HepG2 (cell line): Measurements from ENCODE around the gene MIDN. TPM values are rescaled to one million over a fixed set of nuclear protein-coding genes. Genes with fewer than 3 reads are reported as not detected.

ENCODE experiments used
- ARID2 ChIP-seq: sonication (generic); formaldehyde crosslinking; IDR thresholded peaks from 2 replicates; pipeline ENCODE4 v1.8.1; 2022; ENCODE audit warnings: mild to moderate bottlenecking, missing genetic modification reagents, borderline replicate concordance
- ATF6 ChIP-seq: sonication (generic); formaldehyde crosslinking; conservative IDR thresholded peaks from 2 replicates; pipeline ENCODE4 v1.4.0; 2020; ENCODE audit warnings: missing genetic modification reagents
- EHMT2 ChIP-seq: fragments of 200-600 bp; sonication (generic); IDR thresholded peaks from 2 replicates; pipeline ENCODE4 v1.7.0; 2017; ENCODE audit warnings: antibody characterized with exemption, low read depth, low read length, borderline replicate concordance
- HNRNPLL ChIP-seq: fragments of 200-400 bp; formaldehyde crosslinking; IDR thresholded peaks from 2 replicates; pipeline ENCODE4 v1.6.1; 2017; ENCODE audit warnings: mild to moderate bottlenecking, low read depth, low read length; ENCODE audit not compliant: poor library complexity, severe bottlenecking
- IRF1 ChIP-seq: sonication (generic); formaldehyde crosslinking; IDR thresholded peaks from 2 replicates; pipeline ENCODE4 v1.4.0; 2020; ENCODE audit warnings: low read depth, mild to moderate bottlenecking, missing genetic modification reagents
- PITX1 ChIP-seq: sonication (generic); formaldehyde crosslinking; IDR thresholded peaks from 2 replicates; pipeline ENCODE4 v1.5.1; 2020; ENCODE audit warnings: mild to moderate bottlenecking, missing genetic modification reagents
- SMC3 ChIP-seq: IDR thresholded peaks from 2 replicates; pipeline ENCODE4 v1.6.1; 2011; ENCODE audit warnings: low read length, improper control_type of control experiment
- TFE3 ChIP-seq: IDR thresholded peaks from 2 replicates; pipeline ENCODE4 v1.6.1; 2016
- ZNF256 ChIP-seq: sonication (generic); formaldehyde crosslinking; conservative IDR thresholded peaks from 2 replicates; pipeline ENCODE4 v1.4.0; 2020; ENCODE audit warnings: missing genetic modification reagents
- ZNF281 ChIP-seq: sonication (generic); formaldehyde crosslinking; IDR thresholded peaks from 2 replicates; pipeline ENCODE4 v1.4.0; 2020; ENCODE audit warnings: missing genetic modification reagents, borderline replicate concordance
- ZNF441 ChIP-seq: sonication (generic); formaldehyde crosslinking; IDR thresholded peaks from 2 replicates; pipeline ENCODE4 v1.7.0; 2021; ENCODE audit warnings: missing genetic modification reagents, borderline replicate concordance
- ZNF687 ChIP-seq: sonication (generic); formaldehyde crosslinking; IDR thresholded peaks from 2 replicates; pipeline ENCODE4 v1.5.1; 2020; ENCODE audit warnings: mild to moderate bottlenecking, missing genetic modification reagents, moderate library complexity
- polyA plus RNA-seq, 8 experiments: library from polyadenylated mRNA; depleted of rRNA in 3 of 8; stranded (reverse) in 7 of 8; unstranded in 1 of 8; fragments of >200 nt; fragmentation: Illumina TruSeq in 4 of 8; extraction: Trizol in 4 of 8; gene quantifications; 2 replicates each; pipeline versions ENCODE4 v1.2.1 to v1.2.3, GENCODE V29; 2011 to 2016; ENCODE audit warnings: low read depth in 4 of 8, missing spikeins in 1 of 8, mixed read lengths in 1 of 8; ENCODE audit not compliant: insufficient read depth in 1 of 8
- total RNA-seq, 5 experiments: library from RNA; depleted of rRNA; stranded (reverse); fragments of >200 nt; fragmentation: Illumina TruSeq; extraction: Trizol; gene quantifications; 2 replicates each; pipeline ENCODE4 v1.2.3, GENCODE V29; 2016; ENCODE audit warnings: low read depth in 1 of 5

The MIDN gene
- total and polyA plus RNA-seq, 2 of the 13 experiments (the other 11 are each of a cell fraction or from before 2014, with no cell fraction given) = 8.4 to 18.0 TPM

- peak; percentile 86 for TF ChIP-seq ZNF281 (CRISPR knock-in tag)
- no peak for TF ChIP-seq EHMT2
- no peak for TF ChIP-seq ATF6
- TF ChIP-seq TFE3 (CRISPR knock-in tag) = no peak
- TF ChIP-seq PITX1 (CRISPR knock-in tag) = no peak
- TF ChIP-seq ZNF441 (CRISPR knock-in tag) = no peak
- TF ChIP-seq HNRNPLL = peak; percentile 19
- no peak for TF ChIP-seq ARID2 (CRISPR knock-in tag)
- TF ChIP-seq SMC3 = no peak
- no peak for TF ChIP-seq ZNF256 (CRISPR knock-in tag)
- peak; percentile 38 for TF ChIP-seq ZNF687 (CRISPR knock-in tag)
- TF ChIP-seq IRF1 (CRISPR knock-in tag) = no peak
Observed at GRCh38 chr19:1261798-1262622, 13.6 kb downstream of the MIDN start (continued).
